Stimulated activated CD4-positive, alpha-beta T cell treated with anti-CD3 and anti-CD28 coated beads, Interleukin-12 subunit alpha, Interleukin-12 subunit beta, amount 100 ng/mL, for 24 hours (primary cell): ENCODE measurements around the gene TLNRD1.

Source experiments
- DNase-seq, 2 experiments: peaks; one replicate each; pipeline ENCODE4 v3.0.0-alpha.2; 2020; ENCODE audit warnings: low read depth in 2 of 2

TLNRD1 gene

DNA sequence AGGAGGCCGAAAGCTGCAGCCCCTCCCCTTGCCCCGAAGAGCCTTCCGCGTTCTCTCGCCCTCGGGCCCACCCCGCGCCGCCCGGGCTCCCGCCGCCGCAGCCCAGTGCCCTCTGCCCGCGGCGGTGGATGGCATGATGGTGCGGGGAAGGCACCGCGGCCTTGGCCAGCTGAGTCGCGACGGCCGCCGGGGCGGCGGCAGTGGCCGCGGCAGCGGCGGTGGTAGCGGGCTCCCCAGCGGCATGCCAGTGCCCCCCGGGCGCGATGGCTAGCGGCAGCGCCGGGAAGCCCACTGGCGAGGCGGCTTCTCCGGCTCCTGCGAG, 1.2 kb downstream of the TLNRD1 start:
- DNase-seq = no peak

DNA sequence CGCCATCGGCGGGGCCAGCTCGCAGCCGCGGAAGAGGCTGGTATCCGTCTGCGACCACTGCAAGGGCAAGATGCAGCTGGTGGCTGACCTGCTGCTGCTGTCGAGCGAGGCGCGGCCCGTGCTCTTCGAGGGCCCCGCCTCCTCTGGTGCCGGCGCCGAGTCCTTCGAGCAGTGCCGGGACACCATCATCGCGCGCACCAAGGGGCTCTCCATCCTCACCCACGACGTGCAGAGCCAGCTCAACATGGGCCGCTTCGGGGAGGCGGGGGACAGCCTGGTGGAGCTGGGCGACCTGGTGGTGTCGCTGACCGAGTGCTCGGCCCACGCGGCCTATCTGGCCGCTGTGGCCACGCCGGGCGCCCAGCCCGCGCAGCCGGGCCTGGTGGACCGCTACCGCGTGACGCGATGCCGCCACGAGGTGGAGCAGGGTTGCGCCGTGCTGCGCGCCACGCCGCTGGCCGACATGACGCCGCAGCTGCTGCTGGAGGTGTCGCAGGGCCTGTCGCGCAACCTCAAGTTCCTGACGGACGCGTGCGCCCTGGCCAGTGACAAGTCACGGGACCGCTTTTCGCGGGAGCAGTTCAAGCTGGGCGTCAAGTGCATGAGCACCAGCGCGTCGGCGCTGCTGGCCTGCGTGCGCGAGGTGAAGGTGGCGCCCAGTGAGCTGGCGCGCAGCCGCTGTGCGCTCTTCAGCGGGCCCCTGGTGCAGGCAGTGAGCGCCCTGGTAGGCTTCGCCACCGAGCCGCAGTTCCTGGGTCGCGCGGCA, 1.8 kb downstream of the TLNRD1 start:
- no peak for DNase-seq

DNA sequence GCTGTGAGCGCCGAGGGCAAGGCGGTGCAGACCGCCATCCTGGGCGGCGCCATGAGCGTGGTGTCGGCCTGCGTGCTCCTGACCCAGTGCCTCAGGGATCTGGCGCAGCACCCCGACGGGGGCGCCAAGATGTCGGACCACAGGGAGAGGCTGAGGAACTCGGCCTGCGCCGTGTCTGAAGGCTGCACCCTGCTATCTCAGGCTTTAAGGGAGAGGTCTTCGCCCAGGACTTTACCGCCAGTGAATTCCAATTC, 2.3 kb downstream of the TLNRD1 start:
- no peak for DNase-seq

DNA sequence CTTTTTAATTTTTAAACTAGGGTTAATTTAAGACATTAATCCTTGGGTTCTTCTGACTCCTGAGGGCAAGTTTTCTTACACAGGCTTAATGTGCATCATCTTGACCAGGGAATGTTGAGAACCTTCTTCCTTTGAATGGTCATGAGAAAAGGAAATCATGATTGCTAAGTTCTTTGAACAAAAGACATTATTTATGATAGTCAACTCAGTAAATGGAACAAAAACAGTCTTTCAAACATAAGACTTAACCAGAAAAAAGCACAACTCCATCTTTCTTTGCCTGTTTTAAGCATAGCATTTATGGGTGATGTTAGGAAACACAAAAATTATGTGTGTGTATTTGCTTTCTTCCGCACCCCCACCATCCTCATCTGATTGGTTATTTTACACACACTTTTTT, 5.4 kb downstream of the TLNRD1 start:
- no peak for DNase-seq

DNA sequence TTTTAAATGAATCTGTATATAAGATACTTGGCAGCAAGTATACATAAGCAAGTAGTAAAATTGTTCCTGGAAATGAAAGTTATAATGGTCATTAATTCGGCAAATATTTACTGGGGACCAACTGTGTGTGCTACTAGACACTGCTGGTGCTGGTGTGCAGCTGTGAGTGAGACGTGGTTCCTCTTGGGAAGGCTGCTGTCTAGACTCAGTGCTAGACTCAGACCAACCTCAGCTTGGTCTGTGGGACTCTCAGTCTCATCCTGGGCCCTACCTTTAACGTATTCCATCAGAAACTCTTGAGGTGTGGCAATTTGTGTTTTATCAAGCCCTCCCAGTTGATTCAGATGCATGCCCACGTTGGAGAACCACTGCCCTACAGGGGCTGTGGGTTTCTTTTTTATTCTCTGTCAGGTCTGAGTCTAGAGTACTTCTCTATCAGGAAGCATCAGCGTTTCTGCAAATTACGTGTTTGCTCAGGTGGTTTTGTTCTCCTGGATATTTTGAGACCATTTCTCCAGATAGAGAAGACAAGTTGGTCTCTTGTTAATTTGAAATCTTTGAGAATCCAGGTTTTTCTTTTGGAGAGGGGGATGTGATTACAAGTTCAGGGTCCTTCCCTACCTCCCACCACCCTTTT, 6.8 kb downstream of the TLNRD1 start:
- no peak for DNase-seq

DNA sequence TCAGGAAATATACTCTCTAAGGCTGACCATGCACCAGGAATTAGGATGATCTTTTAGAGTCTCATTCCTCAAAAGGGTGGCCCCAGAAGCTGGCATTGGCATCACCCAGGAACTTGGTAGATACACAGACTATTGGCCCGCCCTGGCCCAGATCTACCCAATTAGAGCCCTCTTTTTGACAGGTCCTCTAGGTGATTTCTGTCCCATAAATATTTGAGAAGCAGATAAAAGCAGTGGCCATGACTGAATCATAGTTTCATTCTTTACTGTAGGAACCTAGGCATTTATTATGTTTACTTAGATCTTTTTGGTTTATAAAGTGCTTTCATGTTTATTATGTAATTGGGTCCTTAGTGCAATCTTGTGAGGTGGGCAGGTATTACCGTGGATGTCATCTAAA, 7.6 kb downstream of the TLNRD1 start:
- DNase-seq = no peak

DNA sequence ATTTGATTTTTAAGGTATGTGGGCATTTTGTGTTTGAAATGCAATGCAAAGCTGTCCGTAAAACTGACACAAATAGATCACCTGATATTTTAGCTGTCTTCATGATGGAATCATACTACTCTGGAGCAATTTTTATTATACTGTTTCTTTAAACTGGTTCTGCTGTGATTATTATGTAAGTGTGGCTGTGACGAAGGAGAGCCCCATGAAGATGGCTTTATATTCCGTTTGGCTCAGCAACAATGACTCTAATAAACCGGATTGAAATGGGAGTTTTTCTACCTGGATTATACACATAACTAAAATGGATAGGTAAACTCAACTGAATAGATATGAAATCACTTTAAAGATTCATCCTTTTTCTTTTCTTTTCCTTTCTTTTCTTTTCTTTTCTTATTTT, 9.4 kb downstream of the TLNRD1 start:
- no peak for DNase-seq

DNA sequence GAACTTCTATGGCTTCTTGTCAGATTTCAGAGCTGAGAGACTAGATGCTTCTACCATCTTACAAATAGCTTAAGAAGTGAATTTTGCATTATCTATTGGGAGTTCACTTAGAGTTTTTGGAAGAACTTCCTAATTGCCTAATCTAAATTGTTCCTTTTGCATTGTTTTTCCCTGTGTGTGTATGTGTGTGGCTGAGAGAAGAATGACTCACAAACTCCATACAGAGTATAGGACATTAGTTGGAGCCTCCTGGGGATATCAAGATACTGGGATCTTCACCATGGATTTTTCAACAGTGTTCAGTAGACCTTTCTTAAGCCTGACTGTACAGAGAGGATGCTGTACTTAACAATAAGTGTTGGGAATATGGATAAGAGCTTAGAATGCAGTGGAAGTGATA, 10.9 kb downstream of the TLNRD1 start:
- DNase-seq = no peak

DNA sequence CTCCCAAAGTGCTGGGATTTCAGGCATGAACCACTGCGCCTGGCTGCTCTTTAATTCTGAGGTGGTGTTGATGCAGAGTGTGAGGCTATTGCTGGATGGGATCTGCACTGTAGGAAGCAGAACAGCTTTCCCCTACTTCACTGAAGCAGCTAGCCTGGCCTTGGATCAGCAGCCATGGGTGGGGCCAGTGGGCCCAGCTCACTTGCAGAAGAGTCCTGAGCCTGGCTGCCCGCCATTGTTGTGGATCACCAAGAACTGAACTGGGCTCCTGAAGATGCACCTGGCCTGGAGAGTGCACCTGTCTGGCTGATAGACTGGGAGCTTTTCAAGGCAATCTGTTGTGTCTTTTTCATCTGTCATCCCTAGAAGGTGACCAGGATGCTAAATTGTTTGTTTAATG, 11.9 kb downstream of the TLNRD1 start:
- no peak for DNase-seq

DNA sequence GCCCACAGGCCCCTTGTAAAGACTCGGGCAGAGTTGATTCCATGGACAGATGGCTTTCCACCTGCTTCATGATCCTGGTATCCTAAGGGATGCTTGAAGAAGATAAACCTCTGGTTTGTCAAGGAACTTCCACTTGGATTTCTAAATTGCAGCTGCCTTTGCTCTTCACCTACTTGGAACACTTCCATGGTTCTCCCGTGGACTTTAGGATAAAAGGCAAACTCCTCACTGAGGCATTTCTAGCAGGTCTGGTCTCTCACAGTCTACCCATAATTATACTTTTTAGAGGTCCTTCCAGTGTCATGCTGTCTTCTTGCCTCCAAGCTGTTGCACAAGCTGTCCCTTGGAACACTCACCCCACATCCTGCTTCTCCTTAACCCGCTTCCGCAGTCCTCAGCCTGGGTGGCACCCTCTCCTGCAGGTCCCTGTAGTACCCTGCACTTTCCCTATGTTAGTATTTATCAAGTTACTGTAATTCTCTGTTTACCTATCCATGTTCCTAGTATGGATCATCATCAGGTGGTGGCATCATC, 12.7 kb downstream of the TLNRD1 start:
- no peak for DNase-seq

DNA sequence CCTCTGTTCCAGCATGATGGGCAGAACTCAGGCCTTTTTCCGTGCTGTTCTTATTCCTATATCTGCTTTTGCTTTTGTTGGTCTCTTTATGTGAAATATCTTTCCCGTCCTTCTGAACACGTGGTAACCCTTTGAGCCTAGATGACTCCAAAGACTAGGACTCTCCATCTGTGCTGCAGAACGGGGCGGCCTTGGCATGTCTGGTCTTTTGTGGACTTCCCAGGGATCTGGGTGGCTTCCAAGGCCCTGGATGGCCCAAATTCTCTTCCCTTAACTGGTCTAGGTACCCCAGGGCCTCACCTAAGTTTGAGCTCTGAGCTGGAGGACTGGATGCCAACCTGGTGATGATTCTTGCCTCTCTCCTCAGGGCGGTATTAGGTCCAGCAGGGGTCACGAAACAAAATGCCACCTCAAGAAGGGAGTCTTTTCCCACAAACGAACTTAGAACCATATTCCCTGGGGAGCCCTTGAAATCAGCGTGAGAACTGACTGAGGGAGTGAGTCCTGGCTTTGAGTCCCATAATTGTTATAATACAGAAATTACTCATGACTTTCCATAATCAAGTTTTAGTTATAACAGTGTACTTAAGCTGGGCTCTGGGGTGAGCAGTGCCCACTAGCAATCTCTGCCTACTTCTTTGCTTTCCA, 13.8 kb downstream of the TLNRD1 start:
- DNase-seq = no peak

DNA sequence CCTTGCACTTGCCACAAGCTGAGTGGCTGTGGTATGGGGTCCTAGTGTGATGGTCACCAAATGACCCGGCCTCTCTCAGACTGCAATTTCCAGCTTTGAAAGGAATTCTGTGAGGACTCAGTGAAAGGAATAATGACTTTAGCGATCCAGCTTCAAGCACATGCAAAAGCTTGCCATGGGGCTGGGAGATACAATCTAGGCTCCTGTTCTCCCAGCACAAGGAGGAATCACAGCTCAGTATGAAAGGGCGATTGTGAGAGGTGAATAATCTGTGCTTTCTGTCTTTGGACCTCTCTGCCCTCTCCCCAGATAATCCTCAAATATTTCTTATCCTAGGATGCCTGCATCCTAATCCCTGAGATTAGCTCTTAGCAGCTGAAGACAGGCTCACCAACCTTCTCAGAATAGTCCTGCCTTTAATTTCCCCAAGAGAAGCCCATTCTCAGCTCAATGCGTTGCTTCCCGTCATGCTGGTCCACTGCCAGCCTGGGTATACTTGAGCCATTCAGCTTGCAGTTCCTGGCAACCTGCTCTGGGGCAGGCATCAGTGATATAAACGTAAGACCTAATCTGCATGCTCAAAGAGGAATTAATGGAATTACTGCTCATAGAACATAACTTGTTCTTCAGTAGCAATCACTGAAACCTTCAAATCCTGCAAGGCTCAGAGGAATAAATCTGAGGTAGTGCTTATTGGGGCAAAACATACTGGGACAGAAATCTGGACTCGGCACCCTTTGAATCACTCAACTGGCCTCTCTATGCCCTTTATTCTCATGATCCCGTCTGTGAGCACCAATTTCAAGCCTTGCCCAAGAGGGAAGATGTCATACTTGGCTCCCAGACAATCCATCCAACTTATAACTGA, 15.1 kb downstream of the TLNRD1 start:
- DNase-seq = no peak

DNA sequence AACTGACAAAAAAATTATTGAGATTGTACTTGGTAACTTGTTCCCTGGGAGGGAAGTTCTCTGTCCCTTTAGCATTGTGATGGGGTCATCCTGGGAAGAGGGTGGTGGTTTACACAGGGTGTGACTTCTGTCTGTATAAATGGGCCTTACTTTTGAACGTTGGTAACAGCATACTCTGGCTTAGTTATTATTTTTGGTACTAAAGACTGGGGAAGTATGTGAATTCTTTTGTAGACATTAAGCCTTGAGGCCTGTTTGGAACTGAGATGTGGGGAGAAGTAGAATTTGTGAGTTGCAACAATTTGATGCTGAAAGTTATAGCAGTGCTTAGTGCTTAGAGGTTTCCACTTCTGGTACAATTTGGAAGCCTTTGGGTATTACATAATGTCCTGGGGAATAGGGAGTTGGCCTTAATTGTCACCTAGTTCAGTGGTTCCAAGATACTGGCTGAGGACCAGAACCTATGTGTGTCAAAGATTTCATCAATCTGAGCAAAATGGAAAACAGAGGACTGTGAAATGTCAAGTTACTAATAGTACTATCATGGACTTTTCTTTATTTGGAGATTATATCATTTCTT, 15.9 kb downstream of the TLNRD1 start:
- DNase-seq = no peak

DNA sequence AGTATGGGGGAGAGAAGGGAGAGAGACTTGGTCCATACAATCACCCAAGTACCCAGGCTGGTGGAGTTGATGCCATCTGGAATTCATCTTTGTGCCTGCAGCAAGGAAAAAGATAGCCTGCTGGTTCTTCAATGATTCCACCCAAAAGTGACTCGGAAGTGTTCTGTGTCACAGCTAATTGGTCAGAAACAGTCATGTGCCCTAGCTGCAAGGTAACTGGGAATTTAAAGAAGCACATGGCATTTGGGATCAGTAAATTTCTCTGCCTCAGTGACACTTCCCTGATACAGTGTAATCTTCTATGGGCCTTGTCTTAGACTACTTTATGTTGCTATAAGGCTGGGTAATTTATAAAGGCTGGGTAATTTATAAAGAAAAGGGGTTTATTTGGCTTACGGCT, 17.5 kb downstream of the TLNRD1 start:
- DNase-seq = no peak

DNA sequence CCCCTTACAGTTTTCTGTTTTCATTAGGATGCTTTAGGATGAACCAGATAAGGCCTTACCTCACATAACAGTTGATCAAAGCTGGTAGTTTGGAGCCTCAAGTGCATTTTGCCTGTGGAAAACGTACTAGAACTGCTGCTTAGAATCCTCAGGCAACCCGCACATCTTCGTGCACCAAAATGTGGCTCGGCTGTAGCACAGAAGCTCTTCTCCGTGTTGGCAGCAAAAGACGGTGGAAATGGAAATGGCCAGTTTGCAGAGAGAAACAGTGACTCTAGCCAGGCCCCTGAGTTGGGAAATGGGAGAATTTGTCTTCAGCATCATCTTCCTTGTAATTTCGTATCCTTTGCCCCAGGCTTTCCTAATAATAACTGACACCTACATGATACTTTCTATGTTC, 20.6 kb downstream of the TLNRD1 start:
- no peak for DNase-seq

DNA sequence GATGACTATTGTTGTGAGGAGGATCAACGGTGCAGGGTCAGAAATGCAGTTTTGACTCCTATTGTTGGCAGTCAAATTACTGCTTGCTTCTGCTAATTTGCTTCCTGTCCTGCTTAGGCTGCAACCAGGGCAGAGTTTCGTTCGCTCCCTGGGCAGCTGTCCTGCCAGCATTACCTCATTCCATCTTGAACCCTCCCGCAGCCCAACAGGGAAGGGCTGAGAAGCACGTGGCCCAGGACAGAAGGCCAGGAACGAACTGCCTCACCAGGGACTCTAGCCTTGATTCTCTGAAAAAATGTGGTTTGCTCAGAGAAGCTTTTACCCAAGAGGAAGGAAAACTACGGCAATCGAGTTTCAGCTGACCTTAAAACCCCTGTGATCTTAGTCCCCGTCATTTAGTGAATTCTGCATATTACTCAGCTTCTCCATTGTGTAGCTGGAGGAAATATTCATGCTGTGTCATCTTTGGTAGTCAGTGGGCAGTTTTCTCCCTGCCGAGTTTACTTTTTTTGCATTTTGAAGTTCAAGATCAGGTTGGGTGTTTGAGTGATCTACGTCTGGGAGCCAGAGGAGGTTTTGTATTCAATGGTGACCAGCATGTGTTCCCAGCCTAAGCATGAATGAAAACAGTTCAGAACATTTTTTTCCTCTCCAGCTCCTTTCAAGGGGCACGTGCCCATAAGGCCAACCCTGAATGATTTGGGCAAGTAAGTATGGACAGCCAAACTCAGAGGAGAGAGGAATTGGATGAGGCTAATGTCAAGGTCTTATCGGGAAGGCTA, 23.0 kb downstream of the TLNRD1 start:
- DNase-seq = peak in 1 of 2 experiments; percentile 16

DNA sequence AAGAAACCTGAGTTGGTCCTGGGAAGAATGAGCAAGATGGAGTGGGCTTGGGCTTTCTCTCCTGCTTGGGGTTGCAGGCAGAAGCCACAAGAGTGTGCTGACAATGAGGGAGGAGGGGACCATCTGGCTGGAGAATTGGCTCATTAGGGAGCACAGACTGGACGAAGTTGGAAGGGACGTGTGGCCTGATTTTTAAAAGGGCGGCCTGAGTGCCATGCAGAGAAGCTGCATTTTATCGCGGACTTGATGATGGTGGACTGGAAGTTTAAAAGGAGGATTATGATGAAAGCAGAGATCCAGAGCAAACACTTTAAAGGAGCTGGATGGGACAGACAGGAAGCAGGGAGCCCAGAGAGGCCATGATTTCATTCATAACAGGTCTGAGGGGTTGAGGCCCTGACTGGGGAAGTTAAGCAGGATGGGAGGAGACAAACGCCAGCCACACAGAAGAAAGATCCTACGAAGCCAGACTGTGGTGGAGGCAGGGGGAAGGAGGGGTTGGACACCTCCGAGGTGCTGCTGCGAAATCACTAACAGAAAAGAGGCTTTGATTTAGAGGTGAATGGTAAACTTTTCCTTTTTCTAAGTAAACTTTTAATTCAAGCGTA, 23.6 kb downstream of the TLNRD1 start:
- no peak for DNase-seq

DNA sequence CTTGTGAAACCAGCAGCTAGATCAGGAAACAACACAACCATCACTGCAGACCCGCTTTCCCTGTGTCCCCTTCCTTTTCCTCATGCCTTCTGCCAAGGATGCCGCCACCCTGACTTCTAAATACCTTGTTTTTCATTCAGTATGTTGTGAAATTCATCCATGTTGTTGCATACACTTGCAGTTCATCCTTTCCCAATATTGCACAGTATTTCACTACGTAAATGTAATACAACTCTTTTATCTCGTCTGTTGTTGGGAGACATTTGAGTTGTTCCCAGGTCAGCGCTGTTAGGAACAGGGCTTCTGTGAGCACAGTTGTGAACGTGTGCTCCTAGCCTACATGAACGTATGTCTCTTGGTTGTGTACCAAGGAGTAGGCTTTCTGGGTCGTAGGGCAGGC, 24.2 kb downstream of the TLNRD1 start:
- DNase-seq = no peak

DNA sequence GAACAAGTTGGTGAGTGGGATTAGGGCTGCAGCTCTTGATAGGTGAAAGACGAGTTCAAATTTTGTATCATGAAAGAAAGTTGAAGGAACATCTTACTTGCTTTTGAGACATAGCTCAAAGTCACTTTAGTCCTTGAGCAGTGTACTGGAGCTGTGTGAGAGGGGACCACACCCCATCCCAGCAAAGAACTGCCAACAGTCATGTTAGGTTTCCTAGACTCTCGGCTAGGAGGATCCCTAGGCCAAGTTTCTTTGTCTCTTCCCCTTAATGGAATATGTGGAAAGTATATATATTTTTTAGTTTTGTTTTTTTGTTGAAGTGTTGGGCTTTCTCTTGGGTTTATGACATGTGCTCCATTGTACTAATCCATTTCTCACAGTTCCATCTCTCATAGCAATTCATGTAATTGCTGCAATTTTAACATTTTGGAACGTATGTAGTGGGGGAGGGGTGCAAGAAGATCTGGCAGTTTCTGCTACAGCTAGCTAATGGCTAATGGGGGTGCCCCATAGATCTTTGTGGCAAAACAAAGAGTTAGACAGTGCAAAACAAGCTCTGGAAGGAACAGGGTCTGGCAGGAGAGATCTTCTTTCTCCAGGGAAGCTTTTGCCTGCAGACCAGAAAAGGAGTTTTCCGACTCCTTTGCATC, 25.1 kb downstream of the TLNRD1 start:
- DNase-seq = no peak

DNA sequence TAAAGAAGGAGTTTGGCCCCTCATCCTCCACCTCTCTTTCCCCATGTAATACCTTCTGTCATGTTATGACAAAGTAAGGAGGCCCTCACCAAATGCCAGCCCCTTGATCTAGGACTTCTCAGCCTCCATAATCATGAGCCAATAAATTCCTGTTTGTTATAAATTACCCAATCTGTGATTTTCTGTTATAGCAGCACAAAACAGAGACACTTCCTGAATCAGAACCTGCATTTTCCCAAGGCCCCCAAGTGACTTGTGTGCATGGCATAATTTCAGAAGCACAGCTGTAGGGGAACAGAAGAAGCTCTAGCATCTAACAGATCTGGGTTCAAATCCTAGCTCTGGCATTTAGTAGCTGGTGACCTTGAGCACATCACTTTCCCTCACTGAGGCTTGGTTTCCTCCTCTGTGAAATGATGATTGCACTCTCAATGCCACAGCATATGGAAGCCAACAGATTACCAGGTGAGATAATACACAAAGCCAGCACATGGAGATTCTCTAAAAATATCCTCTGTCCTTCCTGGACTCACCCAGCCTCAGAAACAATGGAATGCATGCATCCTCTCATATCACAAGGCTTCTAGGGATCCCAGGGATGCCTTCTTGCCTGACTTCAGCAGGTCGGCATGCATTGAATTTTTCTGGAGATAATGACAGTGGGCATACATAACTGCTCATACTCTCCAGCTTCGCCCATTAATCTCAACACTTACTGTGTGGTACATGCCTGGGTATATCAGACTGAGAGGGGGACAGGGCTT, 26.3 kb downstream of the TLNRD1 start:
- DNase-seq = no peak
